Esophagus muscularis mucosa (tissue), 4 donors: ENCODE results near the gene OTOP3. TPM values are rescaled to one million over a fixed set of nuclear protein-coding genes. Genes with fewer than 3 reads are reported as not detected.
A peak's percentile ranks its signal among the peaks of the same experiment; 100 is the strongest.

Experiments used
- DNase-seq: peaks from one replicate; pipeline ENCODE4 v3.0.0-alpha.2; 2017; ENCODE audit errors: extremely low spot score
- H3K27ac ChIP-seq, 4 donors: fragments of 200-600 bp; sonication (generic); replicated peaks in 1 of 4; 1 replicate in 3 of 4; 2 replicates in 1 of 4; pipeline ENCODE4 v1.5.1; 2016 to 2019; ENCODE audit warnings: mild to moderate bottlenecking in 1 of 4
- H3K27me3 ChIP-seq, 4 donors: fragments of 200-600 bp; sonication (generic); one replicate each; pipeline versions ENCODE4 v1.5.1 to v1.6.0; 2016 to 2019
- H3K36me3 ChIP-seq, 4 donors: fragments of 200-600 bp; sonication (generic); one replicate each; pipeline ENCODE4 v1.5.1; 2016 to 2019
- H3K4me1 ChIP-seq, 4 donors: fragments of 200-600 bp; sonication (generic); one replicate each; pipeline ENCODE4 v1.5.1; 2016 to 2019
- H3K4me3 ChIP-seq, 4 donors: fragments of 200-600 bp; sonication (generic); 1 replicate in 2 of 4; 2 replicates in 2 of 4; pipeline ENCODE4 v1.5.1; 2016 to 2019; ENCODE audit warnings: mild to moderate bottlenecking in 4 of 4, moderate library complexity in 1 of 4
- H3K9me3 ChIP-seq, 4 donors: fragments of 200-600 bp; sonication (generic); 1 replicate in 3 of 4; 2 replicates in 1 of 4; pipeline ENCODE4 v1.5.1; 2016 to 2019
- CTCF ChIP-seq, 3 experiments: fragments of 200-600 bp in 2 of 3; fragments of 450-650 bp in 1 of 3; sonication (generic) in 2 of 3; IDR thresholded peaks; one replicate each; pipeline ENCODE4 v1.5.1; 2017 to 2019; ENCODE audit warnings: antibody characterized with exemption in 3 of 3, mild to moderate bottlenecking in 2 of 3, moderate library complexity in 1 of 3
- EP300 ChIP-seq: sonication (generic); formaldehyde crosslinking; IDR thresholded peaks from one replicate; pipeline ENCODE4 v1.6.1; 2017; ENCODE audit warnings: antibody characterized with exemption
- POLR2A ChIP-seq: fragments of 450-650 bp; IDR thresholded peaks from one replicate; pipeline ENCODE4 v1.6.1; 2017; ENCODE audit warnings: antibody characterized with exemption, moderate library complexity, mild to moderate bottlenecking, low read depth
- POLR2AphosphoS5 ChIP-seq, 2 donors: sonication (generic); formaldehyde crosslinking; IDR thresholded peaks; one replicate each; pipeline ENCODE4 v1.6.1; 2017; ENCODE audit warnings: antibody characterized with exemption in 2 of 2
- WGBS: methylation state at CpG from one replicate; pipeline ENCODE4 v1.1.5; 2018; 5-methylcytosine and 5-hydroxymethylcytosine counted together
- intact Hi-C: fragments of 100-400 bp; cut with DNase I; formaldehyde crosslinking; loops from one replicate; pipeline ENCODE4 v1.15.1; 2023
- total RNA-seq, 4 donors: library from RNA; depleted of rRNA; stranded (reverse); fragments of >200 nt; gene quantifications; one replicate each; pipeline versions ENCODE4 v1.1.0 to v1.2.1, GENCODE V29; 2016

The OTOP3 gene
- total RNA-seq, 4 donors from 2014 or later = not detected

- intact Hi-C loops = loop anchor here (5.0 kb wide), 1 partner anchor 50 kb away; the partner anchor contains the start of gene MRPL58
- TF ChIP-seq CTCF (IDR thresholded peaks at IDR 0.05) (peak; percentile 75 to 80 (median 79)), EP300 (no peak), POLR2A (no peak), POLR2AphosphoS5 (IDR thresholded peaks at IDR 0.05) (peak in 1 of 2 donors; percentile 69)
- Histone ChIP-seq H3K4me3 (no peak overlapping the region), H3K27ac (peak overlapping the region in 1 of 4 donors; percentile 14), H3K36me3 (peaks cover 0 to 8% (median 0%) of the 10 kb centered on the region in 4 donors), H3K9me3 (no peaks in the 10 kb centered on the region), H3K27me3 (peaks cover 0 to 7% (median 0%) of the 10 kb centered on the region in 4 donors), H3K4me1 (peaks cover 0 to 8% (median 4%) of the 10 kb centered on the region in 4 donors)
- WGBS = 53% methylated on average over 20 of the region's 23 CpGs
- peak; percentile 97 for DNase-seq
Observed at GRCh38 chr17:74961657-74962350, 26.1 kb downstream of the OTOP3 start.

GRCh38 chr17:74962622-74963394 lies 27.1 kb downstream of the OTOP3 start:
- Histone ChIP-seq H3K9me3 (no peaks in the 10 kb centered on the region), H3K36me3 (peaks cover 0 to 8% (median 0%) of the 10 kb centered on the region in 4 donors), H3K27ac (no peak overlapping the region), H3K4me1 (peaks cover 0 to 8% (median 4%) of the 10 kb centered on the region in 4 donors), H3K27me3 (peaks cover 0 to 7% (median 0%) of the 10 kb centered on the region in 4 donors), H3K4me3 (no peak overlapping the region)
- intact Hi-C loops = loop anchor here (5.0 kb wide), 1 partner anchor 49 kb away; the partner anchor contains the start of gene MRPL58
- WGBS = 82% methylated on average over 10 of the region's 18 CpGs
- TF ChIP-seq POLR2A (no peak), POLR2AphosphoS5 (IDR thresholded peaks at IDR 0.05) (no peak), CTCF (IDR thresholded peaks at IDR 0.05) (no peak), EP300 (no peak)
- no peak for DNase-seq

- no peaks in the 10 kb centered on the region for H3K9me3 ChIP-seq
- H3K27me3 ChIP-seq = peaks cover 0 to under 1% (median 0%) of the 10 kb centered on the region in 4 donors
- no peak overlapping the region for H3K27ac ChIP-seq
- H3K4me3 ChIP-seq = no peak overlapping the region
- intact Hi-C loops = loop anchor here (5.0 kb wide), 1 partner anchor 49 kb away; the partner anchor contains the start of gene MRPL58
- peaks cover 0 to 8% (median 4%) of the 10 kb centered on the region in 4 donors for H3K4me1 ChIP-seq
- no peak for DNase-seq
- peaks cover 0 to 8% (median 0%) of the 10 kb centered on the region in 4 donors for H3K36me3 ChIP-seq
- no CpG with 5 or more reads among the region's 12 CpGs for WGBS
- TF ChIP-seq POLR2AphosphoS5 (IDR thresholded peaks at IDR 0.05) = no peak
Observed at GRCh38 chr17:74963656-74964055, 28.0 kb downstream of the OTOP3 start.

GRCh38 chr17:74964246-74964761 lies 28.6 kb downstream of the OTOP3 start:
- TF ChIP-seq POLR2A = no peak
- no peak for TF ChIP-seq POLR2AphosphoS5 (IDR thresholded peaks at IDR 0.05)
- no peak for TF ChIP-seq EP300
- no peak for TF ChIP-seq CTCF (IDR thresholded peaks at IDR 0.05)
- 86% methylated on average over 12 of the region's 12 CpGs for WGBS
- intact Hi-C loops = loop anchor here (5.0 kb wide), 1 partner anchor 48 kb away; the partner anchor contains the start of gene MRPL58

More at GRCh38 chr17:74964246-74964761, 28.6 kb downstream of the OTOP3 start:
- no peak overlapping the region for H3K27ac ChIP-seq
- no peaks in the 10 kb centered on the region for H3K9me3 ChIP-seq
- no peaks in the 10 kb centered on the region for H3K27me3 ChIP-seq
- H3K4me3 ChIP-seq = no peak overlapping the region
- H3K4me1 ChIP-seq = peaks cover 0 to 8% (median 5%) of the 10 kb centered on the region in 4 donors
- DNase-seq = no peak
- H3K36me3 ChIP-seq = peaks cover 0 to 8% (median 0%) of the 10 kb centered on the region in 4 donors
